Mesodermal cell (in vitro differentiated cells): Measurements from ENCODE around the gene TBC1D16.

Experiments
- H3K27ac ChIP-seq: 2 replicates; pipeline ENCODE4 v1.7.0; 2013; ENCODE audit warnings: mild to moderate bottlenecking, low read depth, low read length, moderate library complexity; ENCODE audit not compliant: severe bottlenecking
- H3K36me3 ChIP-seq: 2 replicates; pipeline ENCODE4 v1.7.1; 2013; ENCODE audit warnings: mild to moderate bottlenecking, low read length, moderate library complexity; ENCODE audit not compliant: control insufficient read depth, insufficient read depth
- H3K4me1 ChIP-seq: one replicate; pipeline ENCODE4 v1.7.1; 2013; ENCODE audit warnings: mild to moderate bottlenecking, low read length; ENCODE audit not compliant: insufficient read depth, control insufficient read depth, poor library complexity, severe bottlenecking
- H3K4me3 ChIP-seq: 2 replicates; pipeline ENCODE4 v1.7.0; 2013; ENCODE audit warnings: low read length, control low read depth, mild to moderate bottlenecking; ENCODE audit not compliant: insufficient read depth, poor library complexity, severe bottlenecking; ENCODE audit errors: extremely low read depth
- H3K9me3 ChIP-seq: 2 replicates; pipeline ENCODE4 v1.7.1; 2013; ENCODE audit warnings: mild to moderate bottlenecking, low read length, moderate library complexity; ENCODE audit not compliant: control insufficient read depth
- WGBS, 2 experiments: methylation state at CpG; one replicate each; pipeline ENCODE4 v1.1.5; 2013; ENCODE audit warnings: missing lambda C conversion rate in 2 of 2; ENCODE audit not compliant: insufficient coverage in 2 of 2; 5-methylcytosine and 5-hydroxymethylcytosine counted together

TBC1D16 gene

GRCh38 chr17:79941088-79942010 is 94.3 kb downstream of the TBC1D16 start:
- Histone ChIP-seq H3K4me1 (peaks cover 3% of the 10 kb centered on the region), H3K9me3 (no peaks in the 10 kb centered on the region), H3K4me3 (no peak overlapping the region), H3K27ac (no peak overlapping the region), H3K36me3 (peaks cover 46% of the 10 kb centered on the region)
- 95 to 98% methylated on average over 17 to 18 of the region's 28 CpGs for WGBS, 2 experiments

GRCh38 chr17:79940459-79941087 is 95.1 kb downstream of the TBC1D16 start:
- H3K27ac ChIP-seq: no peak overlapping the region
- H3K36me3 ChIP-seq: peaks cover 46% of the 10 kb centered on the region
- peaks cover 3% of the 10 kb centered on the region for H3K4me1 ChIP-seq
- no peak overlapping the region for H3K4me3 ChIP-seq
- 93 to 94% methylated on average over 27 to 31 of the region's 31 CpGs for WGBS, 2 experiments
- no peaks in the 10 kb centered on the region for H3K9me3 ChIP-seq

DNA sequence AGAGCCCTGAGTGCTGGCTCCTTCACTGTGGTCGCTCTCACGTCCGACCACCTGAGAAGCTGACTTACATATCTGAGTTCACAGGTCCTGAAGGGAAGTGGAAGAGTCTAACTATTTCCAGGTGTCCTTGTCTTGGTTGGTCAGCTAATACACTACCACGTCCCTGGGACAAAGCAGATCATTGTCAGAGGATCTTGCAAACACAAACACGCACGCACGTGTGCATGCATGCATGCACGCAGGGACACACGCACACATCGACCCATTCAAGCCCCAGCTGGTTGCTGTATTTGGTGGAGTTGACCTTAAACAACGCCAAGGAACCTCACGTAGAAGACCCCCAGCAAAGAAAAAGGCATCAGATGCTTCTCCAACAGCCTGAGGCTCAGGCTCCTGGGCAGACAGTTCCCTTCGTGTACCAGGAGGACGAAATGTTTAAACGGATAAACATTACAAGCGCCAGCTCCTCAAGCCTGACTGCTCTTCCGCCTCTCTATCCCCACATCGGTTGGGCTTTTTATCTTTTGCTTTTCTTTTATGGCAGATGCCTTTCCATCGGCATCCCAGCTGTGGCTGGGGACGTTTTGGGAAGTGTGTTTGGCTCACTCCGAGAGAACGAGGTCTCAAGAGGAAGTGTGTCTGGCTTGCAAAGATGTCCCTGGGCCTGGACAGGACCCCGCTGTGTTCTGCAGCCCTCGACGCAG is 95.8 kb downstream of the TBC1D16 start:
- 92 to 96% methylated on average over 23 to 25 of the region's 25 CpGs for WGBS, 2 experiments
- Histone ChIP-seq H3K36me3 (peaks cover 41% of the 10 kb centered on the region), H3K9me3 (no peaks in the 10 kb centered on the region), H3K27ac (no peak overlapping the region), H3K4me1 (peaks cover 3% of the 10 kb centered on the region), H3K4me3 (no peak overlapping the region)

- no peak overlapping the region for H3K27ac ChIP-seq
- H3K4me1 ChIP-seq: peaks cover 3% of the 10 kb centered on the region
- peaks cover 36% of the 10 kb centered on the region for H3K36me3 ChIP-seq
- WGBS, 2 experiments: 93 to 94% methylated on average over 6 of the region's 7 CpGs
- H3K4me3 ChIP-seq: no peak overlapping the region
- no peaks in the 10 kb centered on the region for H3K9me3 ChIP-seq
Observed at GRCh38 chr17:79939094-79939435, 96.6 kb downstream of the TBC1D16 start.

GRCh38 chr17:79938336-79939093 is 97.2 kb downstream of the TBC1D16 start:
- H3K36me3 ChIP-seq: peaks cover 32% of the 10 kb centered on the region
- WGBS, 2 experiments: 95 to 97% methylated on average over 9 to 10 of the region's 13 CpGs
- no peak overlapping the region for H3K4me3 ChIP-seq
- peaks cover 3% of the 10 kb centered on the region for H3K4me1 ChIP-seq
- no peak overlapping the region for H3K27ac ChIP-seq
- no peaks in the 10 kb centered on the region for H3K9me3 ChIP-seq

DNA sequence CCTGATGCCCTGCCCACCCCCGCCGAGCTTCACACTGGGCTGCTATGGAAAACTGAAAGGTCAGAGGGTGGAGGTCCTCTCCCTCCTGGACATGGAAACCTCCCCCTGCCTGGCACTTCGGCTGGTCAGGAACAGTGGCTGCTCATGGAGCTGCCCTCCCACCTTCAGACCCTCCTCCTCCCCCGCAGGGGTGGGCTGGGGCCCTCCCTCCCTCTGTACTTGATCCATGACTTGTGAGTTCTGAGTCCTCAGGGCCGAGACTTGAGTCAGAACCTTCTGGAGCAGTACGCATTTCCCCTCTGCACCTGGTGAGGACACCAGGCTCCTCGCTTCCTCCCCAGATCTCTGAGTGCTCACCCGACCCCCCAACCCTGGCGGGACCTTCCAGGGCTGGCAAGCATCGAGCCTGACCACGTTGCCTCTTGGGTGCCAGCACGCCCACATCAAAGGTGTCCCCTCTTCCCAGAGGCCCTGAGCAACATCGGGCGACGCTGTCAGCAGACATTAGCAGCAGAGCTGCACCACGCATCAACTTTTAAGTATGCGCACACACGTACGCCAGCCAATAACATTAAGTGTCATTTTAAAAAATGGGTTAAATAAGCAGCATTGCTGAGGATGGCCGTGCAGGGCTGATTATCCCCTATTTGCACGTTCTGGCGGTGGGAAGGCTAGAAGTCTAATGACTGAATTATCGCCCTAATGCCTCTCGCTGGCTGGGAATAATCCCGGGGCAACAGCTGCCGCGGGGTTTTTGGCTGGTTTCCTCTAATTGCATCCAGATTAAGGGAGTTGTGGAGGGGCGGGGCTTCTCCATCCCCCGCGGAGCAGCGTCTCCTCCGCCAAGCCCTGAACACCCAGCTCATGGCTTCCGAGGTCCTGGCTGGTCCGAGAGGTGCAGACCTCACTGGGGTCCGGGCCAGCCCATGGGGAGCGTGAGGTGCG is 98.0 kb downstream of the TBC1D16 start:
- Histone ChIP-seq H3K4me1 (no peaks in the 10 kb centered on the region), H3K9me3 (no peaks in the 10 kb centered on the region), H3K36me3 (peaks cover 26% of the 10 kb centered on the region), H3K27ac (no peak overlapping the region), H3K4me3 (no peak overlapping the region)
- WGBS, 2 experiments: 87 to 88% methylated on average over 32 to 36 of the region's 37 CpGs

DNA sequence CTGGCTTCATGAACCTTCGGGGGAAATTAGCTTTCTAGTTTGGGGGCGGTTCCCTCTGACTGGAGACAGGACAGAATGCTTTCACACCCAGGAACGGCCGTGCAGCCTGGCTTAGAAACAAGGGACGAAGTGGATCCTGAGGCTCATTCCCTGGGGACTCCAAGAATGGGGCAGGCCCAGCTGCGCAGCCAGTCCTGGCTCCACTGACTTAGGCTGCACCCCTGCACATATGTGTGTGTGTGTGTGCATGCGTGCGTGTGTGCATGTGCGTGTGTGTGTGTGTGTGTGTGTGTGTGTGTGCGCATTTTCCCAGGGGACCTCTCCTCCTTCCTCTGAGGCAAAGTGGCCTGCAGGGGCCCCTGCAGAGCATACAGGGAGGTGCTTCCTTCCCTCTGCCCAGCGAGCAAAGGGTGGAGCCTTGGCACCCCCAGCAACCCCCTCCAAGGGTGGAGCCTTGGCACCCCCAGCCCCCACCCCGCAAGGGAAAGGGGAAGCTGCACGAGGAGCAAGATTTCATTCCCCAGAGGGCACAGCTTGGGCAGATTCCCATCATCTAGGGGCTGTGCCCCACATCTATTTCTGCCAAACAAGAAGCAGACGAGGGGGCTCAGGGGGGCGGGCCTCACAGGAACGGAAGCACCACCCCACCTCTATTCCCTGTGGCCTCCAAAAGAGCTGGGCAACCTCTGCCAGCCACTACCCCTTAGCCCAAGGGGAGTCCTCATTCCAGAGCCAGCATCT is 98.9 kb downstream of the TBC1D16 start:
- Histone ChIP-seq H3K4me3 (no peak overlapping the region), H3K36me3 (peaks cover 19% of the 10 kb centered on the region), H3K4me1 (no peaks in the 10 kb centered on the region), H3K27ac (no peak overlapping the region), H3K9me3 (no peaks in the 10 kb centered on the region)
- 86 to 89% methylated on average over 4 to 11 of the region's 16 CpGs for WGBS, 2 experiments

DNA sequence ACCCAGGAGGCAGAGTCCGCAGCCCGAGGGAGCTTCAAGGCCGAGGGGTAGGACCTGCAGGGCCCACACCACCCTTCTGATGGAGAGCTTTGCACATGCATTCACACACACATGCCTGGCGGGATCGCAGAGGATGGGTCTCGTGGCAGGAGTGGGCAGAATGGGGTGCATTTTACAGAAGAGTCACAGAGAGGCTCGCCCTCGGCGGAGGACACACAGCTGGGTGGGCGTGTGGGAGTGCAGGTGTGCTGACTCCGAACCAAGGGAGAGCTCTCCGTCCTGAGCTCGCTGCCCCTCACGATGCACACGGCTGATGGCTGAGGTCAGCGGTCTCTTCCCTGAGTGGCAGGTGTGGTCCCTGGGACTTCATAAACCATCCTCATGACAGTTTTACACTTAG is 99.6 kb downstream of the TBC1D16 start:
- H3K36me3 ChIP-seq: peaks cover 16% of the 10 kb centered on the region
- no peaks in the 10 kb centered on the region for H3K9me3 ChIP-seq
- no peak overlapping the region for H3K27ac ChIP-seq
- WGBS, 2 experiments: 84 to 91% methylated on average over 16 of the region's 16 CpGs
- H3K4me1 ChIP-seq: no peaks in the 10 kb centered on the region
- no peak overlapping the region for H3K4me3 ChIP-seq

DNA sequence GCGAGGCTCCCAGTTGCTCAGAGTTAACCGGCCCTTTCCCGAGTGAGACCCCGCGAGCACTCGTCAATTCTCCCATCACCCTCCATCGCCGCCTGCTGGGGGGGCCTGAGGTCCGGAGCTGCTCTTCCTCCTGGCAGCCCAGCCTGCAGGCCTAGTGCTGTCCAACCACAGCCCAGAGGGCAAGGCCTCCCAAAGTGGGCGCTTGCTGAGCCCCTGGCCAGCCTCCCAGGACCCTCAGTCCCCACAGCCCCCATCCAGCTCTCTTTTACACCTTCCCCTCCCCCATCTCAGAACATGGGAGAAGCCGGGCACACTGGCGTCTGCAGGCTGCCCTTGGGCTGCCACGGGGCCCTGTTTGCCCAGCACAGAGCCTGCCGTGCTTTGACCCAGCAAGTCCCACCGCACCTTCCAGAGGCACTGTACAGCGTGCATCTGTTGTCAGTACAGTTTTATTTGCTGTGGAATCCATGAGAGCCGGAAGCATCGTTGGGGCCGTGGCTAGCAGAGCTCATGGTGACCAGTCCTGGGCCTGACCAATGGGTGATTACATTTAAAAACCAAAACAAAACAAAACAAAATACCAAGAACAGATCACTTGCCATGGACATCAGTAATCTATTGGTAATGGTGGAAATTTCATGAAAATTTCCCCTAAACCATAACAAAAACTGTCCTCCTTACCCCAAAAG is 100.3 kb downstream of the TBC1D16 start:
- Histone ChIP-seq H3K27ac (no peak overlapping the region), H3K4me3 (no peak overlapping the region), H3K36me3 (peaks cover 9% of the 10 kb centered on the region), H3K4me1 (peaks cover 5% of the 10 kb centered on the region), H3K9me3 (no peaks in the 10 kb centered on the region)
- WGBS, 2 experiments: 87 to 88% methylated on average over 16 to 17 of the region's 19 CpGs
